OCI-LY7 (cell line): ENCODE data around the gene GMDS.

Experiments used
- CTCF ChIP-seq: fragments of 200-600 bp; sonication (generic); conservative IDR thresholded peaks from 2 replicates; pipeline ENCODE4 v1.5.1; 2014; ENCODE audit warnings: mild to moderate bottlenecking, antibody characterized with exemption, low read length, moderate library complexity, mixed read lengths
- EZH2phosphoT487 ChIP-seq: fragments of 200-600 bp; sonication (generic); IDR thresholded peaks from 2 replicates; pipeline ENCODE4 v1.6.1; 2018; ENCODE audit warnings: low read depth, borderline replicate concordance, mild to moderate bottlenecking, mixed run types, antibody characterized with exemption, low read length, moderate library complexity, mixed read lengths

- TF ChIP-seq CTCF: no peak
- no peak for TF ChIP-seq EZH2phosphoT487
Measured at GRCh38 chr6:2144210-2144609, 101.2 kb downstream of the GMDS start.
